GM18907 (cell line): ENCODE results near the gene HTRA1.

ENCODE experiments used
- ATAC-seq: cut with Tn5 transposase; IDR thresholded peaks from one replicate; pipeline ENCODE4 v1.9.1; 2021; ENCODE audit warnings: mild to moderate bottlenecking, moderate library complexity; ENCODE audit not compliant: unreplicated experiment

The HTRA1 gene

DNA sequence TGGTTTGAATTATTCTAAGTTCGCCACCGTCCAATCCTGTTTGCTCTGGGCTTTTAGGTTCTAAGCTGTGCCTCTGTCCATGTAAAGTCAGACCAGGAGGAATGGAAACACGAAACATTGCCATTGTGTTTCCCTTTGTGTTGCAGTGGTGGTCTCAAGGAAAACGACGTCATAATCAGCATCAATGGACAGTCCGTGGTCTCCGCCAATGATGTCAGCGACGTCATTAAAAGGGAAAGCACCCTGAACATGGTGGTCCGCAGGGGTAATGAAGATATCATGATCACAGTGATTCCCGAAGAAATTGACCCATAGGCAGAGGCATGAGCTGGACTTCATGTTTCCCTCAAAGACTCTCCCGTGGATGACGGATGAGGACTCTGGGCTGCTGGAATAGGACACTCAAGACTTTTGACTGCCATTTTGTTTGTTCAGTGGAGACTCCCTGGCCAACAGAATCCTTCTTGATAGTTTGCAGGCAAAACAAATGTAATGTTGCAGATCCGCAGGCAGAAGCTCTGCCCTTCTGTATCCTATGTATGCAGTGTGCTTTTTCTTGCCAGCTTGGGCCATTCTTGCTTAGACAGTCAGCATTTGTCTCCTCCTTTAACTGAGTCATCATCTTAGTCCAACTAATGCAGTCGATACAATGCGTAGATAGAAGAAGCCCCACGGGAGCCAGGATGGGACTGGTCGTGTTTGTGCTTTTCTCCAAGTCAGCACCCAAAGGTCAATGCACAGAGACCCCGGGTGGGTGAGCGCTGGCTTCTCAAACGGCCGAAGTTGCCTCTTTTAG lies 52.9 kb downstream of the HTRA1 start:
- ATAC-seq = no peak

DNA sequence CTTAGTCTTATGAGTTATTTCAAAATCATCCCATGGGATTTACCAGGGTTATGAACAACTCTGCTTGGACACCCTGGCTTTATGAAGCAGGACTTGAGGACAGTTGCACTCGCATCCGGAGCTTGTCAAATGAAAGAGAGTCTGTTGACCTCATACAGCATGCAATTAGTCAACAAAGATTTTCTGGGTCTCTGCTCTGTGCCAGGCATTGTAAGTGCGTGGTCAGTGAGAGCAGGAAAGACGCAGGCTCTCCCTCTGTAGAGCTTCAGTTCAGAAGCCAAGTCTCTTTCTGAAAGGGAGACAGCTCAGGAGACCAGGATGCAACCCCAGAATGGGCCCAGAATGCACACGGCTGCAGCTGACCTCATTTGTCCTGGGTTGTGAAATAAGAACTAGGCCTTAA lies 53.7 kb downstream of the HTRA1 start:
- no peak for ATAC-seq

DNA sequence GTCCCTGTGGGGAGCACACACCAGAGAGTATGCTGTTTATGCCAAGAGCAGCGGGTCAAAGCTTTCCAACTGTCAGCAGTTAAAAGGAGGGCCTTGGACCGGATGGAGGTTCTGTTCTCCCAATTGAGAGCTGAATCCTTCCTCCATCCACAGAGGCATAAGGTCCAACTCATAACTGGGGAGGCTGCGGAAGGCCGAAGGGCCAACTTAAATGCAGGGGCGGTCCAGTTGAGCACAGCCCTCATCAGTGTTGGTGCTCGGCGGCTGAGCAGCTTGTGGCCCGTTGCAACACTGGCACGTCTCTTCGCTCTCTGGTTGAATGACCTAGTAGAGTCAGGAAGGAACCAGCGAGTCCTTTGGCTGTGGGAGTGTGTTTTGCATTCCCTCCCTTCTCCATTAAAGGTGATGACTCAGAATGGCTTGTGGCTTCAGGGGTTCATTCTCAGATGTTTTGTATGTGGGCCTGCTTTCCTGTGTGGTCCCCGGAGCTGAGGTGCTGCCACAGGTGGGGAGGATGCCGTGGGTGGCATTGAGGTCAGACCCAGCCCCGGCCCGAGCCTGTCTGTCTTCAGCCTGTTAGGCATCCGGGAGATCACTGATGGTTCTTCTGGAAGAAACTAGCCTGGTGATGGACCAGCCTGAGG lies 54.4 kb downstream of the HTRA1 start:
- ATAC-seq = no peak

DNA sequence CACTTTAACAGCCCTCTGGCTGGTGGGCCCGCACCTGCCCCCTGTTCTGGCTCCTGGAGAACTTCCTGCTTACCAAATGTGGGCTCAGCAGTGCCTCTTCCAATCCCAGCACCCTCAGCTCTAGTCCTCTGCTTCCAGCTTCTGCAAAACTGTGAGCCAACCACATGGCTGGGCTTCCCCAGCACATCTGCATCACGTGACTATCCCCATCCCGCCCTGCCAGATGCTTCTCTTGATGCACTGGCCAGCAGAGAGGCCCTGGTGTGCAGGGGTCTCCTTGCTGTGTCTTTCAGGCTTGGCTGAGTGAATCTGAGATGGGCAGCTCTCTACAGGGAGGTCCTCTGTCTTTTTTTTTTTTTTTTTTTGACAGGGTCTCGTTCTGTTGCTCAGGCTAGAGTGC lies 55.4 kb downstream of the HTRA1 start:
- no peak for ATAC-seq

DNA sequence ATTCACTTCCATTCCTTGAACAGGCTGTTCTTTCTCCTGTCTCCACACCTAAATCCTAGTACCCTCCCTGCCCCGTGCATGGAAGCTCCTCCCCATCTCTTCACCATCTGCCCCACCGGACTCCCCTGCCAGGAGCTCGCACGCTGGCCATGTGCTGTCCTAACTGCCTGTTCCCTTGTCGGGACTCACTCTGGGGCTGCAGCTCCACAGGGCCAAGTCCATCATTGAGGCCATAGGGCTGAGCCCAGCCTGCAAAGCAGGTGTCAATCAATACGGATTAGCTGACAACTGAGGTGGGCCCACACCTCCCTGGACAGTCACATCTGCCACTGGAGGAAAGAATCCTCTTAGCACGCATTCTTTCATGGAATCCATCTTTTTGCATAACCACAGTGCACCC lies 57.8 kb downstream of the HTRA1 start:
- ATAC-seq = no peak

DNA sequence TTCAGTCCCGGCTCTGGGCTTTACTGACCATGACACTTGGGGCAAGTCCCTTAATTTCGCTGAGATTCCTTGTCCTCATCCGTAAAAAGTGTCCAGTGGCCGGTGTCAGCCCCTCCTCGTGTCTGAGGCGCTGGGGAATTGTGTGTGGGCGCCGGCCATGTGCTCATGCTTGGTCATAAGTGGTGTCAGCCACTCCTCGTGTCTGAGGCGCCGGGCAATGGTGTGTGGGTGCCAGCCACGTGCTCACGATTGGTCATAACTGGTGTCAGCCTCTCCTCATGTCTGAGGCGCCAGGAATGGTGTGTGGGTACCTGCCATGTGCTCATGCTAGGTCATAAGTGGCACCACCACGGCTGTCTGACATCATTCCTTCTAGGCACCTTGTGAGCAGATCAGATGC lies 58.5 kb downstream of the HTRA1 start:
- ATAC-seq = no peak

DNA sequence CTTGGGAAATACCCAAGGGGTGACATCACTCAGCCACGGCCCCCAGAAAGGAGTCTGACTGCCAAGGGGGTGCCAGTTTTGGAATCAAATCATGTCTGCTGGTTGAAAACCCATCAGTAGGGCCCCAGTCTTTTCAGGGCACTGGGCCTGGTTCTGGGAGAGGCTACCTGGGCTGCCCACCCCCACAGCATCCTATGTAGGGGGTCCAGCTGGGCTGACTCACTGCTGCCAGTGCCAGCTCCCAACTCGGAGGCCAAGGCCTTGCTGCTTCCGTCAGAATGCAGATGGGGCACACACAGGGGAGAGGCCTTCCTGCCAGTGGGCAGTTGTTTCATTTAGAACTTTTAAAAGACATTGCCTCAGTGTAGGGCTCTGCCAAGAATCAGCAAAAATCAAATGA lies 59.7 kb downstream of the HTRA1 start:
- no peak for ATAC-seq

DNA sequence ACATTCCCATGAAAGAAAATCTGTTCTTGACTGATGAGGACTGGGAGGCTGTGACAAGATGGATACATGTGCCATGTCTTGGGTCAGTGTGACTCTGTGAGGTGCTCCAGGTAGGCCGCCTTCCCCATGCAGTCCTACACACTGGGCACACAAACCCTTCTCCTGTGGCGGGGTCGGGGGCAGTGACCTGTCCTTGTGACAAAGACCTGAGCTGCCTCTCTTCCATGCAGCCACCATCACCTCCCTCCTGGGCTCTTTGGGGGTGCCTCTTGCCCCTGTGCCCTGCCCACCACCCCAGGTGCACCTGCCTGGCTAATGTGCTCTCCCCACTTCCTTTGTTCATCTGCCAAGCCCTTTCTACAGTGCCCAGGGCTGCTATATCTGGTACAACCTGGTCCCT lies 63.5 kb downstream of the HTRA1 start:
- ATAC-seq = no peak

DNA sequence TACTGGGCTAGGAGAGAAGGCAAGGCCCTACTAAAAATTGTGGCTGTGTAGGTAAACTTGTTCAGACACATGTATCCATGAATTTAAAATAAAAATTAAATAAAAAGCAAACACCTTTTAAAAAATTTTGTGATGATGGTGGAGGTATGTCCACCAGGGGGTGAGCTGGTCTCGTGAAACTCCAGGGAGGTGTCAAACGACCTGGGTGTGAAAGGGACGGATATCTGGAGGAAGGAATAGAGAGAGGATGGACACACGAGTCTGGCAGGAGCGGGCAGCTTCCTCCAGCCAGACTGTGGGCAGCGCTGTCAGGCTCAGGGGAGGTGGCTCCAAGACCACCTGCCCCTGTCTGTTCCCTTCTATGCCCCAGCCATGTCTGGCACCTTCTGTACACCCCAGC lies 64.4 kb downstream of the HTRA1 start:
- ATAC-seq = no peak

DNA sequence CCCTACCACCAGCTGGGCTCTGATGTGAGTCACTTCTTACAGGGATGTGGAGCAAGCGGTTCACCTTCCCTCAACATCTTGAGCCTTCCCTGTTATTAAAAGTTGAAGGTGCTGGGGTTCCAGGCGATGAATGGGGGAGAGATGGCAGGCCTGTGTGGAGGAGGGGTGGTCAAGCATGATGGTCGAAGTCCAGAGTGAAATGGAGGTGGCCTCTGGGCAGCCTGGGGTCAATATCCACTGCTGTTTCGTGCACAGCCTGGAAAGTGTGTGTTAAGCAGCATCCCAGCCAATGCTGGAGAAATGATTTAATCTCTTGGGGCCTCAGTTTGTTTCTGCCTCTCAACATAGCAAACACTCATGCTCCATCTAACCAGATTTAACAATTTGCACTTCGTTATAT lies 65.5 kb downstream of the HTRA1 start:
- no peak for ATAC-seq

DNA sequence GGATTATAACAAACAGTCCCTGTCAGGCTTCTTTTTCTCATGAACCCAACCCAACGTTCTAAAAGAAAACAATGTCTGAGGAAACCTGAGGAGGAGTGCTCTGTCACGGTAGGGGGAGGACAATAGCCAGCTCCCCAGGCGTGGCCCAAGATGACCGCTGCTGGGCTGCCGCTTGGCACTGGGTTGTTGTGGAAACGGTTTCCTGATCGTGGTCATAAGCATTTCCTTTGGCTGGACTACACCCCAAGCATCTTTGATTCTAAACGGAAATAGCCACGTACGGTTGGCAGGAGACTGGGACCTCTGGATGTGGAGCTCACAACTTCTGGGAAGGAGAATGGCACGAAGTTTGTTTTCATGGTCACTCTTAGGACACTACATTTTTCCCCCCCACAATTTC lies 68.8 kb downstream of the HTRA1 start:
- ATAC-seq = no peak

DNA sequence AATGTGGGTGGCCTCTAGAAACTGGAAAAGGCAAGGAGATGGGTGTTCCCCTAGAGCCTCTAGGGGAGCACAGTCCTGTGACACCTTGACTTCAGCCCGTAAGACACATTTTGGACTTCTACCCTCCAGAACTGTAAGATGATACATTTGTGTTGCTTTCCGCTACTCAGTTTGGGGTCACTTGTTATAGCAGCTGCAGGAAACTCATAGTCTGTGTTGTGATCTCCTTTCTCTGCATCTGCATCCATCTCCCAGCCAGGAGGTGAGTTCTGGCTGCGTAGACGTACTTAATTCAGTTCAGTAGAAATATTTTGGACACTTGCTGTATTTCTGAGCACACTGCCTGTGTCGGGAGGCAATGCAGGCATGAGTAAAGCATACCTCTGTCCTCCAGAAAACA lies 69.9 kb downstream of the HTRA1 start:
- ATAC-seq = no peak

DNA sequence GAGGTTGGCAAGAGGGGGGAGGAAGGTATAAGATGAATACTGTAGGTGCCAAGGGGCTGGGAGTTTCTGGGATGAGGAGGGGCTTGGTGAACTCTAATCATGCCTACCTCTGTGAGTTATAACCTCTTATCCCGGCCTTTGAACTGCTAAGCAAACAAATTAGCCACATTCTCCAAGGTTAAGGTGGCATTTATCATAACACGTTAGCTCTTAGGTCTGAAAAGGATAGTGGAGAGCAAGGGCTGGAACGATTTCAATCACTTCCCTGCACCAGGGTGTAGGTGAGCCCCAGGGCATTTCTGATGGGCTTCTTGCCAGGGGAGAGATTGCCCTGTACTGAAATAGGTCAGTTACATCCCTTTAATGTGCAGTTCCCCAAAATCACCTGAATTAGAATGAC lies 70.6 kb downstream of the HTRA1 start:
- ATAC-seq = no peak

DNA sequence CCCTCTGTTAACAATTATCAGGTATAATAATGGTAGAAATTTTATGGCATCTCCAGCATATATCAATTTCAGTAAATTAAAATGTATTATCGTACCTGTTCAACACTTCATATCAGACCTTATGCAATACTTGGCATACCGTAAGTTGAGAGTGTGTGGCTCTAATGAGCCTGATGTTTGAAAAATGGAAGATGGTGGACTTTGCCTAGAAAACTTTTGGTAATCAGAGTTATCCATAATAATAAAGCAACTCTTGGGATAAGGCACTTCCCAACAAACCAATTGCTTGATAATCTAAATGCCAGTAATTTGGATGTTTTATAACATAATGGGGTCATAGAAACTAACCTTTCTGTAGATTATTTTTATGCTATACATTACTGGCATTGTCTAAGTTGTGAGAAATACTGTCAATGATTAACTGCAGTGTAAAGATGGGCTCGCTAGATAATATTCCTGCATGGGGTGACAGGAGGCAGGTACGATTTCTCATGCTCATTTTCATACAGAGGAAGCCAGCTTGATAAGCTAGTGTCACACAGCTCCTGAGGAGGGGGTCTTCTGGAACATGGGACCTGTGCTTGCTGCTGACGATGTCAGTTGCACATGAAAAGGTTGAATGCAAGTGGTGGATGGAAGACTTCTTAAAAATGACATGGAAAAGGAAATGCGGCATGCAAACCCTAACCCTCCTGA lies 71.4 kb downstream of the HTRA1 start:
- no peak for ATAC-seq

DNA sequence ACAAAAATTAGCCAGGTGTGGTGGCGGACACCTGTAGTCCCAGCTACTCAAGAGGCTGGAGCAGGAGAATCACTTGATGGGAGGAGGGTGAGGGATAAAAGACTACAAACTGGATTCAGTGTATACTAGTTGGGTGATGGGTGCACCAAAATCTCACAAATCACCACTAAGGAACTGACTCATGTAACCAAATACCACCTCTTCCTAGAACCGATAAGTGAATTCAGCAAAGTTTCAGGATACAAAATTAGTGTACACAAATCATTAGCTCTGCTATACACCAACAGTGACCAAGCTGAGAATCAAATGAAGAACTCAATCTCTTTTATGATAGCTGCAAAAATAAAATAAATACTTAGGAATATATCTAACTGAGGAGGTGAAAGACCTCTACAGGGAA lies 76.2 kb downstream of the HTRA1 start:
- no peak for ATAC-seq

DNA sequence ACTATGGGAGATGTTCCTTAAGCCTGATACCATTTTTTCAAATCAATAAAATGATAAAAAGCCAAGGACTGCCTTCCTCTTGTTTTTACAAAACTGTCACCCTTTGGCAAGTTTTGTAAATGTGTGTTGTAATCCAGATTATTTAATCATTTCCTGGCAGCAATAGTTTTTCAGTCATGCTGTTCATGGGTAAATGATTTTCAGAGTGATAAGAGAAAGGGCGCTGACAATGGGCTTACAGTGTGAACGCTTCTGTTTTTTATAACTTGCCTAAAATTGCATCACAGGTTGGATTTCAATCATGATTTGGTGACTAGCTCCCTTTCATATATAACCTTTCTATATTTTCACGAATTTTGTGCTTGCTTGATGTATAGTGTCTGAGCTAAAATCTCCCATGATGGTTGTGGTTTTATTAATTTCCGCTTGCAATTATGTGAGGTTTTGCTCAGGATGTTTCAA lies 80.2 kb downstream of the HTRA1 start:
- ATAC-seq = no peak

DNA sequence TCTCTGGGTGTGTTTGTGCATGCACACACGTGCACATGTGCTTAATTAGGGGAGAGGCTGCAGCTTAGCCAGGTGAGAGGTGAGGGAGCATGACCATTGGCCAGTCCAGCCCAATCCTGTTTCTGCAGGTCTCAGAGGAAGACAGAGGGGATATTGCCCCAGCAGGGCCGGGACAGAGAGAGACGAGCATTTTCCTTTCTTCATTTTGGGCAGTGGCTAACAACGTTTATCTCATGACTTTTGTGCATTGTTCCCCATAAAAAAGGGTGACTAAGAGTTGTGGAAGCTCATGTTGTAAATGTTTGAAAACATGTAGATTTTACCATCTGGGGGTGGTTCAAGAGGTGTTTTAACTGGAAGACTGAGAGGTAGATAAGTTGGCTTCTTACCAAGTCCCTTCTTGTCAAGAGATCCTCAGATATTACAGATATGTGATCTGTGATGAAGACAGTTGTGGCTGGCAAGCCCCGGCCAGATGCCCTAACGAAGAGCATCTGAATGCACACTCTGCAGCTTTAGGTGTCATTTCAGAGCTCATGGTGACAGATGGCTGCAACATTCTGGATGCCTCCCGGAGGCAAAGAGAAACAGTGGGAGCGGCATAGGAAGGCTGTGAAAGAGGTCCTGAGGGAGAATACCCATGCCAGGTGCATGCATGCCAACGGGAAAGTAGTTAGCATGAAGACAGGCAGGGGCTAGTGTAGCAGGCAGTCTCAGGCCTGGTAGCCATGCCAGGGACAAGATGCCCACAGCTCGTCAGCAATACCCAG lies 82.5 kb downstream of the HTRA1 start:
- ATAC-seq = no peak

DNA sequence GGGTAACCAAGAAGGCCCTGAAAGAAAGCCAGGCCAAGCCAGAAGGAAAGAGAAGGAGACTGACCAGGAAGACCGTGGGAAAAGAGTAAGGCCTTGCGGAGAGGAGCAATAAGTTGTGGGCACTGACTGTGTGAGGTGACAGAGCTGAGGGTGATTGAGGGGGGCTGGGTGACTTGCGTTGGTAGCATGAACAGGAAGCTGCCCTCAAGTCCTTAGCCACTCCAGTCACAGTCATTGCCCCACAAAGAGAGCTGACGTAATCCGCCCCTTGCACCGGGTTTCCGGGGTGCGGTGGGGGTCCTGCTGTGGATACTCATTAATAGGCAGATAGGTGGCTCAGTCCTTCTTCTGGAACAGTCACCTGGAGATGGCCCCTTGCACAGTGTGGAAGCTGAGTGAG lies 83.1 kb downstream of the HTRA1 start:
- no peak for ATAC-seq

DNA sequence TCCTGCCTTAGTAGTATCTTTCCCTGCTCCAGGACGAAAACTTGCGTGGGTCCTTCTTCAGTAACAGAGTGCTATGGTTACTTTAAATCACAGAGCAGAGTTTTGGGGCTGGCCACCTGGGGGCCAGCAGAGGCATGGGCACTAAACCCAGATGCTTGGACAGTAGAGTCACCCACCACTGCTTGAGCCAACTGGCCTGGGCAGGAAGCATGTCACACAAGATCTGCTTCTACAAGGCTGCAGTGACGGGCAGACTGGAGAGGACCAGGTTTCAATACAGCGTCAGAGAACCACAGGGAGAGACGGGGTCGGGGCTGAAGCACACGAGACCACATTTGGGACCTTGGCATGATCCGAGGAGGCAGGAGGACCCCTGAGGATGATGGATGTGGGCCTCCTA lies 84.9 kb downstream of the HTRA1 start:
- no peak for ATAC-seq

DNA sequence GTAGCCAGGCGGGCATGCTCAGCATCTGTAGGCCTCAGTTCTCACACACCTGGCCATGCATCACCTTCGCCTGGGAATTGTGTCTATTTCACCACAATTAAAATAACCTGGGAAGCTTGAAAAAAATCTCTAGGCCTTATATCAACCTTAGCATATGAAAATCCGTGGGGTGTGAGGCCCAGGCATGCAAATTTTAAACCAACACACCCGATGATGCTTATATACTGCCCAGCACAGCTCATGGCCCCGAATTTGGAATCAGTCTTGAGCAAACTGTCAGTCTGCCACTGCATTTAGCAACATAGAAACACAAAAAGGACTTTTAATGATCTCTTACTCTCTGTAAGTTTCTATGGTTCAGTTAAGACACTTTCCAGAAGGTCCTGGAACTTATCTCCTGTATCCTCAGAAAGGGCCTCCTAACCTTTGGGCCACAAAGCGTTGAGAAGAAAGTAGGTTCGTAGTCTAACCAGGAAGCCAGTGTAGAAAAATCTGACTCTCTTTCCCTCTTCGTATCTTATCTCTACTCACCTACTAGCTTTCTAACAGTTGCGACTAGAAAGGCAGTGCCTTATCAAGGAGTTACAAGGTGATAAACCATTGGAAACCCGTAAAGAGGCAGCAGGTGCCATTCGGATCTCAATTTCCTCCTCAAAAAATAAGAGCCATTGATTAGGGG lies 87.2 kb downstream of the HTRA1 start:
- ATAC-seq = no peak

DNA sequence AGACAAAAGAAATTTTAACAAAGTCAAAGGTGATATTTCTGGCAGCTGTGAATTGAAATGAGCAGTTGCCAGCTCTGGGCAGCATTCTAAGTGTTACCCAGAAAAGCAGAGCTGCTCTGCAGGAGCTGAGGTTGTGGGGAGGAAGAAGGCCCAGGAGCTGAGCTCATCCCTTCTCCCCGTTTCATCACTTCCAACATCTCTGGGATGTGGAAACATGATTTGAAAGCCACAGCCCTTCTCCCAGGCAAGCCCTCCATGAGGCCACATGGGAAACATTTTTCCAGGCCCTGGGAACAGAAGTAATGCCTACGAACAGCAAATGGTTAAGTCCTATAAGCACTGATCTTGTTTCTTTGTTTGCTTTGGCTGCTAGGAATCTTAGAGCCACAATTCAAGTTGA lies 88.3 kb downstream of the HTRA1 start:
- ATAC-seq = no peak
